GM10266 (cell line): Measurements from ENCODE around the gene LDB3.

ENCODE experiments used
- DNase-seq: peaks from one replicate; pipeline ENCODE4 v3.0.0; 2012; ENCODE audit errors: extremely low spot score
- TF ChIP-seq, protein P1 (sequence below): IDR thresholded peaks from 2 replicates; pipeline ENCODE4 v1.5.1; 2012; ENCODE audit warnings: mild to moderate bottlenecking, low read depth; ENCODE audit not compliant: control insufficient read depth, insufficient read depth; ENCODE audit errors: missing control alignments

LDB3 gene

DNA sequence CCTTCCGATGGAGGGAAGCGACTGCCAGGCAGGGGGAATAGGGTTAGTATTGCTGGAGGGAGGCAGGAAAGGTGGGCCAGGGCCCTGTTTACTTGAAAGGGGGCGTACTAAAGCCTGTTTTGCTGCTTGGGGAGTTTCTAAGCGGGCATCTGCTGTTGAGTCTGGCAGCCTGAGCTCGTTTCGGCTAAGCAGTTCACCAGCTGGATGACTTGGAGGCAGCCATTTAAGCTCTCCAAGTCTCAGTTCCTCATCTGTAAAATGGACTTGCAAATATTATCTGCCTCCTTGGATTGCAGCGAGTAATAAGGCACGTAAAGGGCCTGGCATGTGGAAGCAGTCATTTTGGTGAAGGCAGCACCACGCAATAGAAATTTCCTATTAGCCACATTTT lies 44.0 kb downstream of the LDB3 start:
- TF ChIP-seq, protein P1, sequence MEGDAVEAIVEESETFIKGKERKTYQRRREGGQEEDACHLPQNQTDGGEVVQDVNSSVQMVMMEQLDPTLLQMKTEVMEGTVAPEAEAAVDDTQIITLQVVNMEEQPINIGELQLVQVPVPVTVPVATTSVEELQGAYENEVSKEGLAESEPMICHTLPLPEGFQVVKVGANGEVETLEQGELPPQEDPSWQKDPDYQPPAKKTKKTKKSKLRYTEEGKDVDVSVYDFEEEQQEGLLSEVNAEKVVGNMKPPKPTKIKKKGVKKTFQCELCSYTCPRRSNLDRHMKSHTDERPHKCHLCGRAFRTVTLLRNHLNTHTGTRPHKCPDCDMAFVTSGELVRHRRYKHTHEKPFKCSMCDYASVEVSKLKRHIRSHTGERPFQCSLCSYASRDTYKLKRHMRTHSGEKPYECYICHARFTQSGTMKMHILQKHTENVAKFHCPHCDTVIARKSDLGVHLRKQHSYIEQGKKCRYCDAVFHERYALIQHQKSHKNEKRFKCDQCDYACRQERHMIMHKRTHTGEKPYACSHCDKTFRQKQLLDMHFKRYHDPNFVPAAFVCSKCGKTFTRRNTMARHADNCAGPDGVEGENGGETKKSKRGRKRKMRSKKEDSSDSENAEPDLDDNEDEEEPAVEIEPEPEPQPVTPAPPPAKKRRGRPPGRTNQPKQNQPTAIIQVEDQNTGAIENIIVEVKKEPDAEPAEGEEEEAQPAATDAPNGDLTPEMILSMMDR: no peak
- no peak for DNase-seq

DNA sequence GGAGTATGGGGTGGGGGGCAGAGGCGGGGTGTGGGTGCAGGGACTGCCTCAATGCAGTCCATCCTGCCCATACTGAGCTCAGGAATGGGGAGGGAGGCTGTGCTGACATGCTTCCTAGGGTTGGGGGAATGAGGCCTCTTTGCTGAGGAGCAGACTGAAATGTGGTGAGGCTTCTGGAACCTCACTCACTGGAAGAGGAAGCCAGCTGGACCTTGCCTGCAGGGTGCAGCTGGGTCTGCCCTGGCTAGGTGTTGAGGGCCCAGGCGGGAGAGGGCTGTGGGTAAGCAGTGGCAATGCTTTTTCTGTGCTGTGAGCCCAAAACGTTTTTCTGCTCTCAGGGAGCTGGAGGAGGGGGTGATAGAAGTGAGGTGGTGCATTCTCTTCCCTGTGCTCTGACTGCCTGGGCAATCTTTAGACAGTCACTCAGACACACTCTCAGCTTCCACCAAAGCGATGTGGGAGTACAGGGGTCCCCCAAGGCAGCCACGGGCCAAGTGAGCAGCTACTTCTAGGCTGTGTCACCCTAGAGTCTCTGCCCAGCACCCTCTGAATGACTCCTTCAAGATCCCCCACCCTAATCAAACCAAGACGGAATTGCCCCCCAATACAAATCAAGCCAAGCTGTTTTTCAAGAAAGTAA lies 47.0 kb downstream of the LDB3 start:
- no peak for DNase-seq
- TF ChIP-seq, protein P1: no peak

DNA sequence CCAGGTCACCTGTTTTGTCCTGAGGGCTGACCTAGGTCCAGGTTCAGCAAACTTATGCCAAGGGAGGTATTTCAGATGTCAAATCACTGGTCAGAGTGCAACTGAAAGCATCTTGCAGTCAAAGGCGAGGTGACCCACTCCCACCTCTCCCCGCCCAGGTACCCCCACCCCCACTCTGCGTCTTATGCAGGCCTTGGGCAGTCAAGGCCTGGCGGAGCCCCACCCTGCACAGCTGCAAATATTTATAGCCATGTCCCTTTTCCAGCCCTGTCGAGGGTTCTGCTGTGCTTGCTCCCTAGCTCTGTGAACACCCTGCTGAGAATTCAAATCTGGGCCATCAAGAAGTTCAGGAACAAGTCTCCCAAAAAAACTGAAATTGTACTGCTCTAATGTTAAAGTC lies 47.5 kb downstream of the LDB3 start:
- TF ChIP-seq, protein P1: no peak
- DNase-seq: no peak

DNA sequence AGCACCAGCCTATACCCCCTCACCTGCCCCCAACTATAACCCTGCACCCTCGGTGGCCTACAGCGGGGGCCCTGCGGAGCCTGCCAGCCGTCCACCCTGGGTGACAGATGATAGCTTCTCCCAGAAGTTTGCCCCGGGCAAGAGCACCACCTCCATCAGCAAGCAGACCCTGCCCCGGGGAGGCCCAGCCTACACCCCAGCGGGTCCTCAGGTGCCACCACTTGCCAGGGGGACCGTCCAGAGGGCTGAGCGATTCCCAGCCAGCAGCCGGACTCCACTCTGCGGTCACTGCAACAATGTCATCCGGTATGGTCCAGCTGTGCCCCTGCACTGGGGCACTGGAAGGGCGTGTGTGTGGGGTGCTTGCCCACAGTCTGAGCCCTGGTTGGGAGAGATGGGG lies 48.2 kb downstream of the LDB3 start:
- TF ChIP-seq, protein P1: no peak
- no peak for DNase-seq

DNA sequence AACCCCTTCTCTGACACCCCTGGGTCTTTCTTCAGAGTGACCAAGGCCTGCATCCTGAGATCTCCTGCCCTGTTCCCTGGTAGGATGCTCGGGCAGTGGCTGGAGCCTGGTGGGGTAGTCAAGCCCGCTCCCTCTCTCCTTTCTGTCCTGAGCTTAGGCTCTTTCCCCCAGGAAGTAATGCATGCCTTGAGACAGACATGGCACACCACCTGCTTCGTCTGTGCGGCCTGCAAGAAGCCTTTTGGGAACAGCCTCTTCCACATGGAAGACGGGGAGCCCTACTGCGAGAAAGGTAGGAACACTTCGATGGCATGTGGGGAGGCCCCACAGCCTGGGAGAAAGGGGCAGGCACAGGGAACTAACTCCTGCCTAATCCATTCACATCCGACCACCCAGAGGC lies 50.2 kb downstream of the LDB3 start:
- TF ChIP-seq, protein P1: no peak

DNA sequence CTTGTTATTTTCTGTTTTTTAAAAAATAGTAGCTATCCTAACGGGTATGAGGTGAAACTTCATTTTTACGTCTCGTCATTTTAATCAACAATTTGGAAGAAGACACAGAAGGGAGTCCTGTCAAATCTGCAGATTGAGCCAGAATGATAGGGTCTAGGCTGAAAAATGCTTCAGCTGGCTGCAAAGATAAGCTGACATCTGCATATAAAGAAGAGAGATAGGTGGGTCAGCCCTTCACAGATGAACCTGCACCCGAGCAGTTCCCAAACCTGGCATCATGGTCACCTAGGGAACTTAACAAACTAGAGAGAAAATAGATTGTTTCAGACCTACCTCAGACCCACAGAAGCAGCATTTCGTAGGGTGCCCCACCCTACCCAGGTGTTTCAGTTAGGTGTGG lies 52.9 kb downstream of the LDB3 start:
- TF ChIP-seq, protein P1: no peak
- DNase-seq: no peak

More for the DNA sequence above, 50.2 kb downstream of the LDB3 start:
- DNase-seq: no peak

DNA sequence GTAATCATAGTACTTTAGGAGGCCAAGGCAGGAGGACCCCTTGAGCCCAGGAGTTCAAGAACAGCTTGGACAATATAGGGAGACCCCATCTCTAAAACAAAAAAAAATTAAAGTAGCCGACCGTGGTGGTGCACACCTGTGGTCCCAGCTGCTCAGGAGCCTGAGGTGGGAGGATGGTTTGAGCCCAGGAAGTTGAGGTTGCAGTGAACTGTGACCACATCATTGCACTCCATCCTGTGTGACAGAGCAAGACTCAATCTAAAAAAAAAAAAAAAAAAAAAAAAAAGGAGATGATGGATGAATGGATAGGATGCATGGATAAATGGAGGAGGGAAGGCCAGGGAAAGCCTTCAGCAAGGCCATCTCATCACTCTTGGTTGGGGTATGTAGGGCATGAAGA lies 54.7 kb downstream of the LDB3 start:
- DNase-seq: no peak
- TF ChIP-seq, protein P1: no peak
